PFSK-1 (cell line): Measurements from ENCODE around the gene ARL15.

Experiments
- FOXP2 ChIP-seq: optimal IDR thresholded peaks from 2 replicates; pipeline ENCODE3; 2011; ENCODE audit warnings: borderline replicate concordance, control low read depth, inconsistent platforms; ENCODE audit not compliant: insufficient read depth; ENCODE audit errors: extremely low read length, extremely low read depth
- POLR2AphosphoS5 ChIP-seq: IDR thresholded peaks from 2 replicates; pipeline ENCODE4 v1.6.1; 2012; ENCODE audit warnings: low read depth, mild to moderate bottlenecking, control low read depth, low read length, moderate library complexity
- REST ChIP-seq, 2 experiments: IDR thresholded peaks; 2 replicates each; pipeline versions ENCODE4 v1.6.1 to v1.8.0; 2011 to 2012; ENCODE audit warnings: low read depth in 2 of 2, low read length in 2 of 2, control low read depth in 1 of 2, inconsistent platforms in 1 of 2, mild to moderate bottlenecking in 1 of 2, moderate library complexity in 1 of 2; ENCODE audit not compliant: insufficient read depth in 1 of 2
- SIN3A ChIP-seq: IDR thresholded peaks from 2 replicates; pipeline ENCODE4 v1.6.1; 2012; ENCODE audit warnings: mild to moderate bottlenecking, low read length, moderate library complexity, borderline replicate concordance; ENCODE audit not compliant: insufficient read depth
- TAF1 ChIP-seq: IDR thresholded peaks from 2 replicates; pipeline ENCODE4 v1.6.1; 2012; ENCODE audit warnings: low read length, control low read depth, borderline replicate concordance; ENCODE audit not compliant: insufficient read depth

GRCh38 chr5:54146390-54146789, 164.0 kb downstream of the ARL15 start:
- TF ChIP-seq TAF1 (no peak), POLR2AphosphoS5 (no peak), REST (IDR thresholded peaks at IDR 0.05; ENCODE audit: insufficient read depth in 1 of 2, low read depth in 2 of 2, low read length in 2 of 2) (no peak), FOXP2 (no peak), SIN3A (no peak)
